Activated CD4-positive, CD25-positive, alpha-beta regulatory T cell treated with anti-CD3 and anti-CD28 coated beads, Interleukin-2, amount 50 U/mL, for 24 hours (primary cell): Measurements from ENCODE around the gene PRKG1.

ENCODE experiments used
- ATAC-seq, 2 donors: fragments of 150-1000 bp; cut with Tn5 transposase; one replicate each; pipeline ENCODE4 v1.10.0; 2021; ENCODE audit warnings: mild to moderate bottlenecking in 1 of 2, moderate library complexity in 1 of 2

Gene PRKG1

DNA sequence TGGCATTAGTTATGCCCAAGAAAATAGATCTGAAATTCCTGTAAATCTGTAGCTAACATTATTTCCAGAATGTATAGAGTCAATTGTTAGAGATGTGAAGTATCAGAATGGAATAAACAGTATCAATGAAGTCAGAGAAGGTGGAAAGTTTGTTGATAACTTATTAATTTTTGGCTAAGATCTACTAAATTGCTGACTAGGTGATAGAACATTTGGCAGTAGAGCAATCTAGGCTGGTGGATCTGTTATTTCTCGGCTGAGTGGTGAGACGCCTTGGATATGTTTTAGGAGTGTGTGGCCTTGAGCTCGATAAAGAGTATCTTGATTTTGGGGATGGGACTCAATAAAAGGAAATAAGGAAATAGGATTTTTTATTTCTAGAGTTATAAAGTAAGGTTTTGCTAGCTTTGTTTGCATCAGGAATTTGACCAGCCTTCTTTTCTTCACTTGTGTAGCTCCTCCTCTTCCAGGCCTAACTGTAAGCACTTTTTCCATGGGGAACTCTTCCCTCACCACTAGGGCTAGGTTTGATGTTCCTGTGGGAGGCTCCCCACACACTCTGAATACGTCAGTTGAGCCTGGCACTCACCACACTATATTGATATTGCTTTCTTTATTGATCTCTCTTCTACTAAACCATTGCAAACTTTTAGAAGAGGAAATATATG is 711.9 kb downstream of the PRKG1 start:
- no peak for ATAC-seq

DNA sequence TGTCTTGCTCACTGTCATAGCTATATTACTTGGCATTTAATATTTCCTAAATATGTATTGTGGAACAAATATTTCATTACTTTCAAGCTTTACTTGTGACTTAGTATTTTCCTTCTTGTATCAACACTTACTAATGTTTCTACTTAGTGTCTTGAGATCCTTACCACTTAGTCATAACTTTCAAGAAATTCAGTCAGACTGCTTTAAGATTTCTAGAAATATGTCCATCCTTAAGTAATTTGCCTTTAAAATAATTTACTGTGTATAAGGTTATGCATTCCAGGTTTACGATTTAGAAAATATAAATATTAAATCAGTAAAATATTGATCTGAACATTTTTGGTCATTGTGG is 712.4 kb downstream of the PRKG1 start:
- ATAC-seq: no peak

DNA sequence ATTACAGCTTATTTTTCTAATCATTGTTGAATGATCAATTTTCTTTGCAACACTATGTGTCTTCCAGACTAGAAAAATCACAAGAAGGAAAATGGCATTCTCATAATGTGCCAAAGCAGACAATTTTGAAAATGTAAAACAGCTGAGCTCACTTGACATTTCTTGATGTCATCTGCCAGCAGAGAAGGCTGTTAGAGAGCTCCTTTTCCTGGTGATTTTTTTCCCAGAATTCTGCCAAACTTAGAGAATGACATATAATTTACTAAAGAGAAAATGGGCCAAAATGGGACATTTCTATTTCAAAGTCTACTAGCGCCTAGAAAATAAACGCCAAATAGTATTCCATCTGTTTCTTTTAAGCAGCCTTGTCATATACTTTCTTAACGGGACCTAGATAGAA is 714.0 kb downstream of the PRKG1 start:
- ATAC-seq: no peak

DNA sequence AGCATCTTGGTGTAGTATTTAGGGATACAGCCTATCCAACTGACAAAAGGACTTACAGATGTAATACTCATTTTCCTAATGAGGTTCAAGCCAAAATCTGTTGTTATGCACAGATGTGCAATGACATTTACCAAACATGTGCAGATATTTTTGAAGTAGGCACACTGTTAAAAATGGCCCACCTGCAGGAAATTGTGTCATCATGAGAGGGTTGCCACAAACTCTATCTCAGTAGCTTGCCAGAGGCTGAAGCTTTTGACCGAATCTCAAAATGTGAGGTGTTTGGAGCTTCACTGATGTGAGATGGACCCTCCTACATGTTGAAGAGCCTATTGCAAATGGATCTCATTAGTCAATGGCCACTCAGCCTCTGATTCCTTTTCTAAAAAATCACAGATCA is 714.8 kb downstream of the PRKG1 start:
- no peak for ATAC-seq

DNA sequence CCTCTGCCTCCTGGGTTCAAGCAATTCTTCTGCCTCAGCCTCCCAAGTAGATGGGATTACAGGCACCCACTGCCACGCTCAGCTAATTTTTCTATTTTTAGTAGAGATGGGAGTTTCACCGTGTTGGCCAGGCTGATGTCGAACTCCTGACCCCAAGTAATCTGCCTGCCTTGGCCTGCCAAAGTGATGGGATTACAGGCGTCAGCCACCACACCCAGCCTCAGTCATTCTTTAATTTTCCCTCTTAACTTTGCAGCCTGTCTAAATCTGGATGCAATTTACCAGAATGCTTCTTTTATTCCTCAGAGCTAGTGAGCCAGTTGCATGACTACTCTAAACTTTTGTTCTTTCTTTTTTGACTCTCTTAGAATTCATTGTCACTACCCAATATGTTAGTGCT is 715.6 kb downstream of the PRKG1 start:
- no peak for ATAC-seq

- ATAC-seq: no peak
These were observed 718.4 kb downstream of the PRKG1 start for GRCh38 chr10:51792678-51793077.

- ATAC-seq: no peak
These were observed 725.8 kb downstream of the PRKG1 start for GRCh38 chr10:51800121-51800520.

DNA sequence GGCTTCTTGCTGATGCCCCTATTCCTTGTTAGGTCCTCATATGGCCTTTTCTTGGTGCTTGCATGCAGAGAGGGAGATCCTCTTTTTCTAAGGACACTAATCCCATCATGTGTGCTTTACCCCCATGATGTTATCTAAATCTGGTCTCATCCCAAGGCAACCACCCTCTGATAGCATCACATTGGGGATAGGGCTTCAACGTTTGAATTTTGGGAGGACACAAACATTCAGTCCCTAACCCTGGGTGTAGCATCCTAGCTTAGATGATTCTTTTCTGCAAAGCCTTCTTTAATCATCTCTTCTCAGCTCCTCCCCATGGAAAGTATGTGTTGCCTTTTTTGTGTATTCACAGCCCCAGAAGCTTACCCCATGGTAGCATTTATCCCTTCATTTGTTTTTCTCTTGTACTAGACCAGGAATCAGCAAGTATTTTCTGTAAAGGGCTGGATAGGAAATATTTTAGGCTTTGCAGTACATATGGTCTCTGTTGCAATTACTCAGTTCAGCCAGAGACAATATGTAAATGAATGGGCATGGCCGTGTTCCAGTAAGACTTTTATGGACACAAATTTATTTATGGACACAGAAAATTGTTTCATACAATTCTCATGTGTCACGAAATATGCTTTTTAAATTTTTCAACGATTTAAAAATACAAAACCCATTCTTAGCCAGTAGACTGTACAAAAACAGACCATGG is 726.6 kb downstream of the PRKG1 start:
- no peak for ATAC-seq

DNA sequence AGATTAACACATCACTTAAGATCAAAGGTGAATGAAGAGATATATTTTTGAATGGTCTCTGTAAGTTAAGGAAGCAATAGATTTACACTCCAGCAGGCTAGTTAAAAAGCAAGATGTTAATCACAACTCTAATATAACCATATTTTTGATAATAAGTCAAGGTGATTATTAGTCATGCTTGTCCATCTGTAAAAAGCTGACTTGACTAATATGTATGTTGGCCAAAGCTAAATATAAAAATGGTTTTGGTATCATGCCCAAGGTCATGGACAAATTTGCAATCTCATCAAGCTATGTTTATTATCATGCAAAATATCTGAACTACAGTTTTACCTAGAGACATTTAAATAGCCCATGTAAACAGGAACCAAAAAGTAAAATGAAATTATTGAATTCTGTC is 727.7 kb downstream of the PRKG1 start:
- no peak for ATAC-seq

DNA sequence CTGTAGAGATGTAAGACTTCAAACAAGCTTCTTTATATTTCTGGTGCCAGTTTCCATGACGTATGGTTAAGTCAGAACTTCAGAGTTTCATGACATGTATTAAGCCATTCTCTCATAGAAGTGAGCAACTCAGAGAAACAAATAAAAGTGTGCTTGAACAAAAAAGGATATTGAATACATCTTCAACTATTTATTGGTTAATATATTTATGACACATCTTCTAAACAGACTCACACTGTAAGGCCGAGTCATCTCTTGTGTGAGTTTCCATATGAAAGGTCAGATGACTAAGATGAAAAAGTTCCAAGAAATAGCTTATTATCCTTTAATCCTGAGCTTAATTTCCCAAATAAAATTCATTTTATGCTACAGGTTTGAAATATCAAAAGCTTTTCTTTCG is 730.6 kb downstream of the PRKG1 start:
- no peak for ATAC-seq

DNA sequence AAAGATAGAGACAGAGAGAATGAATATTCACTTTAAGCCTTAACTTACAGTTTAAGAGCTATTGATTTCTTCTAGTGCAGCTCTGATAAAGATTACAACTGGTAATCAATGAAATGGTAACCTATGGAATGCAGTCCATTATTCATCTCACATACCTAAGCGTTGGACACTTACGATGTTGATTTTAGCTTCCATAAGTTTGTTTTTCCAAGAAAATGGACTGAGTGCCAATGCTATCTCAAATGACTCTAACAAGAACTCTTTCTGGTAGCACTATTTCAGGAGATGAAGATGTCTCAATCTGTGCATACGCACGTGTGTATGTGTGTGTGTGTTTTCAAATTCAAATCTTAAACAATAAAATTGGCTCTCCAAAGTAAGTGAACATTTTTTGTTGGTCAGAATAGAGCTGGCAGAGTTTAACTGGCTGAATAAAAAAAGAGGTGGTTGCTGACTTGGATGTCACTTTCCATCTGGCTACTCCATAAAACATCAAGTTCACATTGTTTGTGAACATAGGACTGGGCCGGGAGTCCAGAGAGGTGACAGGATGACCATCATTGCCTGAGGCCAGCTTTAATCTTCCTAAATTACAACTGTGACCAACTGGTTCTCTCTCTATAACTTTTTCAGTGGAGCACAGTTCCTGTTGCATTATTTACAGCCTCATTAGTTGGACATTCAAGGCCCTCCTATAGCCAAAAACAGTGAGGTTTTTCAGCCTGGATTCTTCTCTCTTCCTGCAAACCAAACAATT is 732.0 kb downstream of the PRKG1 start:
- ATAC-seq: no peak

- ATAC-seq: no peak
These were observed 733.9 kb downstream of the PRKG1 start for GRCh38 chr10:51808187-51808586.

- no peak for ATAC-seq
These were observed 741.4 kb downstream of the PRKG1 start for GRCh38 chr10:51815723-51816122.

DNA sequence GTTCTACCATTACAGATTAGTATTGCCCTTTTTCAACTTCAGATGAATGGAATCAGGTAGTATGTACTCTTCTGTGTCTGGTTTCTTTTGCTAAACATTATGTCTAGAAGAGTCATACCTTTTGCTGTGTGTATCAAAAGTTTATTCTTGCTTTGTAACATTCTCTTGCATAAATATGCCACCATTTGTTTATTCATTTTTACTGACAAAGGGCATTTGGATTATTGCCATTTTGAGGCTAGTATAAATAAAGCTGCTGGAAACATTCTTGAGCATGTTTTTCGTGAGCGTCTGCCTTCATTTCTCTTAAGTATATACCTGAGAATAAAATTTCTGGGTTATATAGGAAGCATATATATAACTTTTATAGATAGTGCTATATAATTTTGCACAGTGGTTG is 746.8 kb downstream of the PRKG1 start:
- ATAC-seq: no peak

DNA sequence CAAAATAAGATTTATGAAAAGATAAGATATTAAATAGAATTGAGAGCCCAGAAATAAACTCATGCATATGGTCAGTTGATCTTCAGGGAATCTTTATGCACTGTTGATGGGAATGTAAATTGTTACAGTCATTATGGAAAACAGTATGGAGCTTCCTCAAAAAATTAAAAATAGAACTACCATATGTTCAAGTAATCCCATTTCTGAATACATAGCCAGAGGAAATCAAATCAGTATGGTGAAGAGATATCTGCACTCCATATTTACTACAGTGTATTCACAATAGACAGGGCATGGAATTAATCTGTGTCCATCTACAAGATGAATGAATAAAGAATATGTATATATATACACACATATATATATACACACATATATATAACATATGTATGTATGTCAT is 747.5 kb downstream of the PRKG1 start:
- no peak for ATAC-seq

GRCh38 chr10:51832652-51833383 is 758.5 kb downstream of the PRKG1 start:
- peak; percentile 71 to 81 for ATAC-seq

DNA sequence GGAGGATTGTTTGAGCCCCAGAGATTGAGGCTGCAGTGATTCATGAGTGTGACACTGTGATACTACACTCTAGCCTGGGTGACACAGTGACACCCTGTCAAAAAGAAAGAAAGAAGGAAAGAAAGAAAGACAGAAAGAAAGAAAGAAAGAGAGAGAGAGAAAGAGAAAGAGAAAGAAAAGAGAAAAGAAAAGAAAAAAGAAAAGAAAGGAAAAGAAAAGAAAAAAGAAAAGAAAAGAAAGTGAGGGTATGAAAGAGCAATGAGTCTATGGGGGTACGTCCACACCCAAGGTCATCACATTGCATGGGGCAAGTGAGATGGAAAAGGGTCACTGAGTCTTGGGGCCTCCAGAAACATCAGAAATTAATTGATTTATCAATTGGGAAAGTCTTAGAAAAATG is 760.3 kb downstream of the PRKG1 start:
- no peak for ATAC-seq

- ATAC-seq: no peak
These were observed 764.2 kb downstream of the PRKG1 start for GRCh38 chr10:51838471-51838870.

- no peak for ATAC-seq
These were observed 769.7 kb downstream of the PRKG1 start for GRCh38 chr10:51843966-51844365.

- no peak for ATAC-seq
These were observed 772.7 kb downstream of the PRKG1 start for GRCh38 chr10:51846856-51847506.

DNA sequence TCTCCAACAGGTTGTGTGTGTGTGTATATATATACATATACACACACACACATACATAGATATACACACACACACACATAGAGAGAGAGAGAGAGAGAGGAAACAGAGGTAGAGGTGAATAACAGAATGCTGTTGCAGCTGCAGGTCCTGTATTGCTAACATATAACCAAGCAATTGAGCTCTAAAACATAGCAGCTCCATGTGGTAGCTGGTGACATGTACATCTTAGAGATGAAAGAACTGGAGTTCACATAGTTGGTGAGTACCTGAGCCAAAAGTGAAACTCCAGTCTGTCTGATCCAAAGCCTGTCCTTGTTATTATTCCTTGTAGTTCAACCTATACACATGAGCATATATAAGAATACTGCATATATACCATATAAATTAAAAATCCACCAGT is 778.0 kb downstream of the PRKG1 start:
- ATAC-seq: no peak

DNA sequence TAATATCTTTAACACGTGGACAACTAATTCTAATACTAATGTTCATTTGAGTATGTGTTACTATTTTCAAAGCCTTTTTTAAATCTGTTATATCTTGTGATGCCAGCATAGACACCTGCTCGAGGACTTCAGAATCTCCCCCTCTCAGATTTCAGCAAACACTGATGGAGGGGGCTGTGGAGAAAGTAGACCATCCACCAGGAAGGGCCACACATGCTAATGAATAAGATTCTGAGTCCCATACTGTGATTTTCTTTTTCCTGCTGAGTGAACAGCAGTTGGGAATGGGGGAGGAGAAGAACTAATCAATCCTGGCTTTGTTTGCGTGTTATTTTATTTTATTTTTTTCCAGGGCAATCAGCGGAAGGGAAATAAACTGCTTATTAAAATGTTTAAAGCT is 783.0 kb downstream of the PRKG1 start:
- no peak for ATAC-seq

GRCh38 chr10:51860257-51860656 is 786.0 kb downstream of the PRKG1 start:
- ATAC-seq: no peak
